ENCODE measurements around the gene PGBD1.

DNA sequence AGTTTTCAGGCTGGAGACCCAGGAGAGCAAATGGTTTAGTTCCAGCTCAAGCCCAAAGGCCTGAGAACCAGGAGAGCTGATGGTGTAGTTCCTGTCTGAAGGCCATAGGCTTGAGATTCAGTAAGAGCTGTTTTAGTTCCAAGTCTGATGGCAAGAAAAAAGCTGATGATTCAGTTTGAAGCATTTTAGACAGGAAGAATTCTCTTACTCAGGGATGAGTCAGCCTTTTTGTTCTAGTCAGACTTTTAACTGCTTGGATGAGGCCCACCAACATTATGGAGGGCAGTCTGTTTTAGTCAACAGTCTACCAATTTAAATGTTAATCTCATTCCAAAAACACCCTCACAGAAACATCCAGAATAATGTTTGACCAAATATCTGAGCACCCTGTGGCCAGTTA lies 11.9 kb upstream of the PGBD1 start:
- TF ChIP-seq EZH2 (IDR thresholded peaks at IDR 0.05; ENCODE audit: insufficient read depth, low read length) (no peak), CTCF (IDR thresholded peaks at IDR 0.05; ENCODE audit: insufficient read depth, low read depth, low read length) (no peak)
